ENCODE measurements around the gene PHF14.

DNA sequence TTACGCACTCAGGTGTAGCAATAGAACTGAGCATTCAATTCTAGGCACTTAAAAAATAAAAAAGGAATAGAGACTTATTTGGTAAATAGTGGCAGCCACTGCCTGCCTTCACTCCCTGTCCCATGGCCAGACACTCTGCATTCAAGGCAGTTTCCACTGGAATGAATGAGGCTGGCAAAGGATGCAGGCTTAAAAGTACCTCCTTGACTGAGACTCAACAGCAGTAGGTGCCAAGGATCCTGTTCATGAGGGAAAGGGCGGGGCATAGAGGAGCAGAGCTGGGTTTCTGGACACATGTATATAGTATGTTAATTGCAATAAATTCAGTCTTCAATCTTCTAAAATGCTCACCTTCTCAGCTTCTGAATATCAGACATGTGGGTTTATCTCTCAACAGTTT is 242.6 kb downstream of the PHF14 start:
- TF ChIP-seq TAF1 (IDR thresholded peaks at IDR 0.05; ENCODE audit: borderline replicate concordance, low read depth, low read length) (no peak), POLR2A (IDR thresholded peaks at IDR 0.05; ENCODE audit: low read depth, low read length) (no peak), POLR2AphosphoS5 (IDR thresholded peaks at IDR 0.05; ENCODE audit: low read depth, low read length) (no peak)

Data from GM12892 (cell line).